Liver (tissue), 9 donors: Measurements from ENCODE around the gene EFCAB3. TPM values are rescaled to one million over a fixed set of nuclear protein-coding genes. Genes with fewer than 3 reads are reported as not detected.

ENCODE experiments used
- DNase-seq: peaks from one replicate; pipeline ENCODE4 v3.0.0-alpha.2; 2017; ENCODE audit warnings: low spot score
- H3K27ac ChIP-seq, 2 donors: one replicate each; pipeline ENCODE4 v1.7.0; 2013; ENCODE audit warnings: inconsistent platforms in 2 of 2, low read length in 2 of 2, control low read depth in 1 of 2, low read depth in 1 of 2, mild to moderate bottlenecking in 1 of 2
- H3K27me3 ChIP-seq, 4 donors: one replicate each; pipeline versions ENCODE4 v1.6.1 to v1.7.0; 2013; ENCODE audit warnings: low read length in 3 of 4, inconsistent platforms in 1 of 4, mild to moderate bottlenecking in 1 of 4, moderate library complexity in 1 of 4; ENCODE audit not compliant: control insufficient read depth in 4 of 4, insufficient read depth in 4 of 4
- H3K36me3 ChIP-seq, 4 donors: one replicate each; pipeline versions ENCODE4 v1.6.1 to v1.7.0; 2013; ENCODE audit warnings: low read length in 3 of 4, mild to moderate bottlenecking in 3 of 4, low read depth in 1 of 4, moderate library complexity in 1 of 4; ENCODE audit not compliant: control insufficient read depth in 4 of 4, insufficient read depth in 3 of 4
- H3K4me1 ChIP-seq, 4 donors: one replicate each; pipeline versions ENCODE4 v1.6.1 to v1.7.0; 2013; ENCODE audit warnings: low read length in 3 of 4, mild to moderate bottlenecking in 3 of 4, moderate library complexity in 1 of 4; ENCODE audit not compliant: control insufficient read depth in 4 of 4, insufficient read depth in 4 of 4
- H3K4me3 ChIP-seq, 3 donors: one replicate each; pipeline versions ENCODE4 v1.6.1 to v1.7.0; 2013; ENCODE audit warnings: low read length in 3 of 3, control low read depth in 1 of 3, low read depth in 1 of 3, mild to moderate bottlenecking in 1 of 3
- H3K9ac ChIP-seq, 2 donors: one replicate each; pipeline ENCODE4 v1.7.0; 2013; ENCODE audit warnings: low read length in 2 of 2, mild to moderate bottlenecking in 2 of 2, moderate library complexity in 2 of 2, control low read depth in 1 of 2, low read depth in 1 of 2
- H3K9me3 ChIP-seq, 4 donors: one replicate each; pipeline versions ENCODE4 v1.6.1 to v1.7.0; 2013; ENCODE audit warnings: low read length in 3 of 4; ENCODE audit not compliant: control insufficient read depth in 4 of 4
- EGR1 ChIP-seq, 2 donors: IDR thresholded peaks; 2 replicates each; pipeline ENCODE4 v1.6.1; 2016 to 2018; ENCODE audit warnings: antibody characterized with exemption in 2 of 2, low read depth in 2 of 2
- FOXA1 ChIP-seq: IDR thresholded peaks from 2 replicates; pipeline ENCODE4 v1.6.1; 2016; ENCODE audit warnings: antibody characterized with exemption
- FOXA2 ChIP-seq: IDR thresholded peaks from 2 replicates; pipeline ENCODE4 v1.6.1; 2016; ENCODE audit warnings: antibody characterized with exemption
- GABPA ChIP-seq, 2 donors: IDR thresholded peaks in 1 of 2; conservative IDR thresholded peaks in 1 of 2; 2 replicates each; pipeline ENCODE4 v1.6.1; 2016; ENCODE audit warnings: antibody characterized with exemption in 2 of 2, mild to moderate bottlenecking in 1 of 2, moderate library complexity in 1 of 2
- HNF4A ChIP-seq, 2 donors: conservative IDR thresholded peaks; 2 replicates each; pipeline ENCODE4 v1.6.1; 2016; ENCODE audit warnings: antibody characterized with exemption in 2 of 2, mild to moderate bottlenecking in 2 of 2
- HNF4G ChIP-seq: IDR thresholded peaks from 2 replicates; pipeline ENCODE4 v1.6.1; 2016; ENCODE audit warnings: antibody characterized with exemption
- JUND ChIP-seq, 2 donors: IDR thresholded peaks; 2 replicates each; pipeline ENCODE4 v1.6.1; 2016; ENCODE audit warnings: antibody characterized with exemption in 2 of 2
- NR2F2 ChIP-seq: IDR thresholded peaks from 2 replicates; pipeline ENCODE4 v1.6.1; 2016; ENCODE audit warnings: antibody characterized with exemption
- RAD21 ChIP-seq, 2 donors: IDR thresholded peaks; 2 replicates each; pipeline ENCODE4 v1.6.1; 2016; ENCODE audit warnings: antibody characterized with exemption in 2 of 2, mild to moderate bottlenecking in 2 of 2
- RXRA ChIP-seq, 2 donors: IDR thresholded peaks; 2 replicates each; pipeline ENCODE4 v1.6.1; 2017 to 2018; ENCODE audit warnings: antibody characterized with exemption in 2 of 2, mild to moderate bottlenecking in 1 of 2
- SP1 ChIP-seq: IDR thresholded peaks from 2 replicates; pipeline ENCODE4 v1.6.1; 2018; ENCODE audit warnings: antibody characterized with exemption, mild to moderate bottlenecking
- TAF1 ChIP-seq: conservative IDR thresholded peaks from 2 replicates; pipeline ENCODE4 v1.6.1; 2016; ENCODE audit warnings: antibody characterized with exemption, mild to moderate bottlenecking
- YY1 ChIP-seq: IDR thresholded peaks from 2 replicates; pipeline ENCODE4 v1.6.1; 2016; ENCODE audit warnings: antibody characterized with exemption, mild to moderate bottlenecking
- WGBS: extraction: QIAGEN DNeasy Blood & Tissue Kit; methylation state at CpG from one replicate; pipeline ENCODE4 v1.1.7; 2013; 5-methylcytosine and 5-hydroxymethylcytosine counted together
- polyA plus RNA-seq, 2 donors: library from polyadenylated mRNA; stranded (reverse) in 1 of 2; unstranded in 1 of 2; fragments of 200-250 nt in 1 of 2; fragments of >200 nt in 1 of 2; fragmentation: Nextera tagmentation in 1 of 2; extraction: Ambion mirVana in 1 of 2; gene quantifications; one replicate each; pipeline versions ENCODE4 v1.2.1 to v1.2.3, GENCODE V29; 2013 to 2015
- total RNA-seq, 2 donors: library from RNA; depleted of rRNA; stranded (reverse); fragments of >200 nt; gene quantifications; one replicate each; pipeline ENCODE4 v1.2.3, GENCODE V29; 2014
- TF ChIP-seq, protein P1 (sequence below): IDR thresholded peaks from 2 replicates; pipeline ENCODE4 v1.6.1; 2016; ENCODE audit warnings: antibody characterized with exemption, mild to moderate bottlenecking
- TF ChIP-seq, protein P2 (sequence below): IDR thresholded peaks from 2 replicates; pipeline ENCODE4 v1.6.1; 2016; ENCODE audit warnings: antibody characterized with exemption
- TF ChIP-seq, protein P3 (sequence below): IDR thresholded peaks from 2 replicates; pipeline ENCODE4 v1.6.1; 2016; ENCODE audit warnings: antibody characterized with exemption
- TF ChIP-seq, protein P4 (sequence below): fragments of 150-350 bp; IDR thresholded peaks from 2 replicates; pipeline ENCODE4 v1.5.1; 2017; ENCODE audit warnings: improper control_type of control experiment, low read depth, low read length; ENCODE audit not compliant: missing input control
- donor health status: healthy.
- donor health status: healthy.
- donor health status: healthy.
- donor health status: healthy.
- donor health status: healthy.

EFCAB3 gene
- total and polyA plus RNA-seq, 4 donors, result not detected

DNA sequence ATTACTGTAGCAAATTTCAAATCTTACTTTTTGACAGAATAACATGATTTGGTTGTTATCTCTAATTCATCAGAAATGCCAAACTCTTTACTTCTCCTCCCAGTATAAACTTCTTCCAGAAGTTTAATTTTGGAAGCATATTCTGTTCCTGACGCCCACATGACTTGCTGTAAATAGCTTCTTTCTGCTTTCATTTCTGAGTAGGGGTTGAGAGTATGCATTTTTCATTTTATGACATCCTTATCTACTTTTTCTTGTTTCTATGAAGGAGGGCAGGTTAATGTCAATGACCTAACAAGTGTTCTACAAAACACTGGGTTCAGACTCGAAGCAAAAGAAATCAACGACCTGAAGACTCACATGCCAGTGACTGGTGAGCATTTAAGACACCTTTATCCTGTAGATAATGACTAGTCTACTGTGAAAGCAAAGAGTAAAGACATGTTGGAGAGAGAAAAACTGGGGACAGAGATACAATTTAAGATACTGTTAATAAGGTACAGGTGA lies 36.5 kb upstream of the EFCAB3 start:
- Histone ChIP-seq H3K4me3 (no peak overlapping the region), H3K36me3 (no peaks in the 10 kb centered on the region), H3K27ac (no peak overlapping the region), H3K4me1 (no peaks in the 10 kb centered on the region), H3K27me3 (no peaks in the 10 kb centered on the region), H3K9ac (no peak overlapping the region), H3K9me3 (no peaks in the 10 kb centered on the region)
- DNase-seq, result no peak
- WGBS, result 50% methylated on average over 3 of the region's 3 CpGs
- TF ChIP-seq, protein P1, sequence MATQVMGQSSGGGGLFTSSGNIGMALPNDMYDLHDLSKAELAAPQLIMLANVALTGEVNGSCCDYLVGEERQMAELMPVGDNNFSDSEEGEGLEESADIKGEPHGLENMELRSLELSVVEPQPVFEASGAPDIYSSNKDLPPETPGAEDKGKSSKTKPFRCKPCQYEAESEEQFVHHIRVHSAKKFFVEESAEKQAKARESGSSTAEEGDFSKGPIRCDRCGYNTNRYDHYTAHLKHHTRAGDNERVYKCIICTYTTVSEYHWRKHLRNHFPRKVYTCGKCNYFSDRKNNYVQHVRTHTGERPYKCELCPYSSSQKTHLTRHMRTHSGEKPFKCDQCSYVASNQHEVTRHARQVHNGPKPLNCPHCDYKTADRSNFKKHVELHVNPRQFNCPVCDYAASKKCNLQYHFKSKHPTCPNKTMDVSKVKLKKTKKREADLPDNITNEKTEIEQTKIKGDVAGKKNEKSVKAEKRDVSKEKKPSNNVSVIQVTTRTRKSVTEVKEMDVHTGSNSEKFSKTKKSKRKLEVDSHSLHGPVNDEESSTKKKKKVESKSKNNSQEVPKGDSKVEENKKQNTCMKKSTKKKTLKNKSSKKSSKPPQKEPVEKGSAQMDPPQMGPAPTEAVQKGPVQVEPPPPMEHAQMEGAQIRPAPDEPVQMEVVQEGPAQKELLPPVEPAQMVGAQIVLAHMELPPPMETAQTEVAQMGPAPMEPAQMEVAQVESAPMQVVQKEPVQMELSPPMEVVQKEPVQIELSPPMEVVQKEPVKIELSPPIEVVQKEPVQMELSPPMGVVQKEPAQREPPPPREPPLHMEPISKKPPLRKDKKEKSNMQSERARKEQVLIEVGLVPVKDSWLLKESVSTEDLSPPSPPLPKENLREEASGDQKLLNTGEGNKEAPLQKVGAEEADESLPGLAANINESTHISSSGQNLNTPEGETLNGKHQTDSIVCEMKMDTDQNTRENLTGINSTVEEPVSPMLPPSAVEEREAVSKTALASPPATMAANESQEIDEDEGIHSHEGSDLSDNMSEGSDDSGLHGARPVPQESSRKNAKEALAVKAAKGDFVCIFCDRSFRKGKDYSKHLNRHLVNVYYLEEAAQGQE, result no peak
- TF ChIP-seq, protein P2, sequence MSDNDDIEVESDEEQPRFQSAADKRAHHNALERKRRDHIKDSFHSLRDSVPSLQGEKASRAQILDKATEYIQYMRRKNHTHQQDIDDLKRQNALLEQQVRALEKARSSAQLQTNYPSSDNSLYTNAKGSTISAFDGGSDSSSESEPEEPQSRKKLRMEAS, result no peak
- TF ChIP-seq, protein P3, sequence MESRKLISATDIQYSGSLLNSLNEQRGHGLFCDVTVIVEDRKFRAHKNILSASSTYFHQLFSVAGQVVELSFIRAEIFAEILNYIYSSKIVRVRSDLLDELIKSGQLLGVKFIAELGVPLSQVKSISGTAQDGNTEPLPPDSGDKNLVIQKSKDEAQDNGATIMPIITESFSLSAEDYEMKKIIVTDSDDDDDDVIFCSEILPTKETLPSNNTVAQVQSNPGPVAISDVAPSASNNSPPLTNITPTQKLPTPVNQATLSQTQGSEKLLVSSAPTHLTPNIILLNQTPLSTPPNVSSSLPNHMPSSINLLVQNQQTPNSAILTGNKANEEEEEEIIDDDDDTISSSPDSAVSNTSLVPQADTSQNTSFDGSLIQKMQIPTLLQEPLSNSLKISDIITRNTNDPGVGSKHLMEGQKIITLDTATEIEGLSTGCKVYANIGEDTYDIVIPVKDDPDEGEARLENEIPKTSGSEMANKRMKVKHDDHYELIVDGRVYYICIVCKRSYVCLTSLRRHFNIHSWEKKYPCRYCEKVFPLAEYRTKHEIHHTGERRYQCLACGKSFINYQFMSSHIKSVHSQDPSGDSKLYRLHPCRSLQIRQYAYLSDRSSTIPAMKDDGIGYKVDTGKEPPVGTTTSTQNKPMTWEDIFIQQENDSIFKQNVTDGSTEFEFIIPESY, result no peak
- TF ChIP-seq FOXA2, result no peak

DNA sequence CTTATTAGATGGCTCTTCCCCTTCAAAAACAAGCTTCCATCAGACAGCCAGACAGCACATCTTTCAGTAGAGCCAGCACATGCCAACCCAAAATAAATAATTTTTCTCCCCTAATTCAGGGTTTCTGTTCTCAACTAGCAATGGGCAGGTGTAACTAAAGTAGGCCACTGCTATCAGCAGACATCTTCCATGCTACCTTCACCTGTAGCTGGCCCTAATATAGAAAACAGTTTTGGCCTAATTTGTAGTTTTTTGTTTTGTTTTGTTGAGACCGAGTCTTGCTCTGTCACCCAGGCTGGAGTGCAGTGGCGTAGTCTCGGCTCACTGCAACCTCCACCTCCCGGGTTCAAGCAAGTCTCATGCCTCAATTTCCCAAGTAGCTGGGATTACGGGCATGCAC lies 29.2 kb upstream of the EFCAB3 start:
- Histone ChIP-seq H3K27me3 (no peaks in the 10 kb centered on the region), H3K9me3 (no peaks in the 10 kb centered on the region), H3K4me1 (no peaks in the 10 kb centered on the region), H3K9ac (no peak overlapping the region), H3K36me3 (no peaks in the 10 kb centered on the region), H3K4me3 (no peak overlapping the region), H3K27ac (no peak overlapping the region)
- TF ChIP-seq NR2F2, result no peak
- TF ChIP-seq JUND (IDR thresholded peaks at IDR 0.05), result no peak
- no peak for TF ChIP-seq FOXA1
- no peak for TF ChIP-seq SP1
- no peak for TF ChIP-seq YY1
- TF ChIP-seq, protein P1, result no peak
- TF ChIP-seq FOXA2, result no peak
- TF ChIP-seq RAD21 (IDR thresholded peaks at IDR 0.05), result no peak
- no peak for TF ChIP-seq HNF4G
- TF ChIP-seq, protein P3, result no peak
- no peak for TF ChIP-seq HNF4A (conservative IDR thresholded peaks at IDR 0.05)
- TF ChIP-seq, protein P2, result no peak
- TF ChIP-seq, protein P4, sequence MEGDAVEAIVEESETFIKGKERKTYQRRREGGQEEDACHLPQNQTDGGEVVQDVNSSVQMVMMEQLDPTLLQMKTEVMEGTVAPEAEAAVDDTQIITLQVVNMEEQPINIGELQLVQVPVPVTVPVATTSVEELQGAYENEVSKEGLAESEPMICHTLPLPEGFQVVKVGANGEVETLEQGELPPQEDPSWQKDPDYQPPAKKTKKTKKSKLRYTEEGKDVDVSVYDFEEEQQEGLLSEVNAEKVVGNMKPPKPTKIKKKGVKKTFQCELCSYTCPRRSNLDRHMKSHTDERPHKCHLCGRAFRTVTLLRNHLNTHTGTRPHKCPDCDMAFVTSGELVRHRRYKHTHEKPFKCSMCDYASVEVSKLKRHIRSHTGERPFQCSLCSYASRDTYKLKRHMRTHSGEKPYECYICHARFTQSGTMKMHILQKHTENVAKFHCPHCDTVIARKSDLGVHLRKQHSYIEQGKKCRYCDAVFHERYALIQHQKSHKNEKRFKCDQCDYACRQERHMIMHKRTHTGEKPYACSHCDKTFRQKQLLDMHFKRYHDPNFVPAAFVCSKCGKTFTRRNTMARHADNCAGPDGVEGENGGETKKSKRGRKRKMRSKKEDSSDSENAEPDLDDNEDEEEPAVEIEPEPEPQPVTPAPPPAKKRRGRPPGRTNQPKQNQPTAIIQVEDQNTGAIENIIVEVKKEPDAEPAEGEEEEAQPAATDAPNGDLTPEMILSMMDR, result no peak
- TF ChIP-seq GABPA (IDR thresholded peaks at IDR 0.05 in 1 of 2, conservative IDR thresholded peaks at IDR 0.05 in 1 of 2), result no peak
- no peak for TF ChIP-seq EGR1 (IDR thresholded peaks at IDR 0.05; ENCODE audit: low read depth in 2 of 2)
- TF ChIP-seq TAF1, result no peak
- no peak for TF ChIP-seq RXRA (IDR thresholded peaks at IDR 0.05)
- WGBS, result 78% methylated on average over 5 of the region's 5 CpGs
- DNase-seq, result no peak
